Bronchial epithelial cell (primary cell): Measurements from ENCODE around the gene MAPKAPK3. TPM values are rescaled to one million over a fixed set of nuclear protein-coding genes. Genes with fewer than 3 reads are reported as not detected.

Experiments used
- DNase-seq: peaks from one replicate; pipeline ENCODE4 v3.0.0-alpha.2; 2010; ENCODE audit warnings: low read depth
- FAIRE-seq: peaks from 2 replicates; lab custom pipeline; 2011; peaks lifted over from hg19 to GRCh38; lab: Jason Lieb, UNC
- H3K27me3 ChIP-seq: 2 replicates; pipeline ENCODE4 v1.5.1; 2011; ENCODE audit warnings: low read length; ENCODE audit not compliant: control insufficient read depth, insufficient read depth
- H3K36me3 ChIP-seq: 2 replicates; pipeline ENCODE4 v1.5.1; 2011; ENCODE audit warnings: low read length; ENCODE audit not compliant: control insufficient read depth, insufficient read depth
- H3K4me3 ChIP-seq: 2 replicates; pipeline ENCODE4 v1.5.1; 2011; ENCODE audit warnings: mild to moderate bottlenecking, low read depth, low read length, control low read depth
- total RNA-seq: library from RNA; depleted of rRNA; stranded (reverse); fragments of >200 nt; gene quantifications from 2 replicates; pipeline ENCODE4 v1.2.1, GENCODE V29; 2014
- TF ChIP-seq, protein P1 (sequence below): IDR thresholded peaks from 2 replicates; pipeline ENCODE4 v1.5.1; 2011; ENCODE audit warnings: mild to moderate bottlenecking, moderate library complexity, low read length, control low read depth, inconsistent platforms; ENCODE audit not compliant: insufficient read depth, severe bottlenecking

MAPKAPK3 gene
- total RNA-seq, 1 donor from 2014 or later: 47.1 TPM

DNA sequence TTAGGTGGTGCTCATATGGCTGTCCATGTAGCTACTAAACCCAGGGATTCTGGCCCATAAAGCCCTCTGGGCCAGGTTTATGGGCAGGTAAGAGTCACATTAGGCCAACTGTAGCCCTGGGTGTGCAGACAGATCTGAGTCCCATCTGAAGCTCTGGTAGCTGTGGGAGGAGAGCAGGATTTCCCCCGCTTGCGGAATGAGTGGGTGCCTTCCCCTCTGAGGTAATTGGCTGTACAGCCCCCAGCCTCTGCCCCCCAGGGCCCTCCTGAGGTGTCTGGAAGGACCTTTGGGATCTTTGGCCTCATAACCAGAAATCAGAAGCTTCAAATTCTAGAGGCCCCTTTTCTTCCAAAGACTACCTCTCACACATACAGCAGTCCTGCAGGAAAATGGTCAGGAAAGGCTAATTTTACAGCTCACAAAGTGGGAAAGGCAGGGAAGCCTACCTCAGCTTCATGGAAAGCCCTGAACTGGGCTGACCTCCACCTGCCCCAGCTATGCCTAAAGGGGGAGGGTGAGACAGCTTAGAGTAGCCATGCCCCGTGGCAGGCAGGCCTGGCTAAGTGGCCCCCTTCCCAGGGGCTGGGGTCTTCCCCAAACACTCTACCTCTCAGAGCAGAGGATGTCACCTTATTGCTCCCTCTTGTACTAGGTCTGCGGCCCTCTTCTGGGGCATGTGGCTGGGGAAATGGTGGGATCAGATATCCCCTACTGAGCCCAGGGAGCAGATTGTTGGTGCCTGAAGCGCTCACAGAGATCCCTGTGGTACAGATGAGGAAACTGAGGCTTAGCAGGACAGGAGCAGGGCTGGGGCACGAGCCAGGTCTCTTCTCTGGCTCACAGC is 30.8 kb upstream of the MAPKAPK3 start:
- FAIRE-seq: no peak
- Histone ChIP-seq H3K36me3 (peaks cover 4% of the 10 kb centered on the region), H3K27me3 (no peaks in the 10 kb centered on the region), H3K4me3 (no peak overlapping the region)
- no peak for DNase-seq
- TF ChIP-seq, protein P1, sequence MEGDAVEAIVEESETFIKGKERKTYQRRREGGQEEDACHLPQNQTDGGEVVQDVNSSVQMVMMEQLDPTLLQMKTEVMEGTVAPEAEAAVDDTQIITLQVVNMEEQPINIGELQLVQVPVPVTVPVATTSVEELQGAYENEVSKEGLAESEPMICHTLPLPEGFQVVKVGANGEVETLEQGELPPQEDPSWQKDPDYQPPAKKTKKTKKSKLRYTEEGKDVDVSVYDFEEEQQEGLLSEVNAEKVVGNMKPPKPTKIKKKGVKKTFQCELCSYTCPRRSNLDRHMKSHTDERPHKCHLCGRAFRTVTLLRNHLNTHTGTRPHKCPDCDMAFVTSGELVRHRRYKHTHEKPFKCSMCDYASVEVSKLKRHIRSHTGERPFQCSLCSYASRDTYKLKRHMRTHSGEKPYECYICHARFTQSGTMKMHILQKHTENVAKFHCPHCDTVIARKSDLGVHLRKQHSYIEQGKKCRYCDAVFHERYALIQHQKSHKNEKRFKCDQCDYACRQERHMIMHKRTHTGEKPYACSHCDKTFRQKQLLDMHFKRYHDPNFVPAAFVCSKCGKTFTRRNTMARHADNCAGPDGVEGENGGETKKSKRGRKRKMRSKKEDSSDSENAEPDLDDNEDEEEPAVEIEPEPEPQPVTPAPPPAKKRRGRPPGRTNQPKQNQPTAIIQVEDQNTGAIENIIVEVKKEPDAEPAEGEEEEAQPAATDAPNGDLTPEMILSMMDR: no peak

- Histone ChIP-seq H3K36me3 (peaks cover 4% of the 10 kb centered on the region), H3K4me3 (no peak overlapping the region), H3K27me3 (no peaks in the 10 kb centered on the region)
- TF ChIP-seq, protein P1: no peak
- FAIRE-seq: no peak
- no peak for DNase-seq
Observed at GRCh38 chr3:50586763-50587070, 30.2 kb upstream of the MAPKAPK3 start.

- Histone ChIP-seq H3K36me3 (peaks cover 3% of the 10 kb centered on the region), H3K27me3 (no peaks in the 10 kb centered on the region), H3K4me3 (no peak overlapping the region)
- DNase-seq (no peak), FAIRE-seq (no peak)
- TF ChIP-seq, protein P1: no peak
Observed at GRCh38 chr3:50587373-50587772, 29.6 kb upstream of the MAPKAPK3 start.

- TF ChIP-seq, protein P1: no peak
- H3K4me3 ChIP-seq: no peak overlapping the region
- peaks cover 1% of the 10 kb centered on the region for H3K36me3 ChIP-seq
- DNase-seq: no peak
- FAIRE-seq: peak; percentile 52
- no peaks in the 10 kb centered on the region for H3K27me3 ChIP-seq
Observed at GRCh38 chr3:50587806-50588758, 28.9 kb upstream of the MAPKAPK3 start.

DNA sequence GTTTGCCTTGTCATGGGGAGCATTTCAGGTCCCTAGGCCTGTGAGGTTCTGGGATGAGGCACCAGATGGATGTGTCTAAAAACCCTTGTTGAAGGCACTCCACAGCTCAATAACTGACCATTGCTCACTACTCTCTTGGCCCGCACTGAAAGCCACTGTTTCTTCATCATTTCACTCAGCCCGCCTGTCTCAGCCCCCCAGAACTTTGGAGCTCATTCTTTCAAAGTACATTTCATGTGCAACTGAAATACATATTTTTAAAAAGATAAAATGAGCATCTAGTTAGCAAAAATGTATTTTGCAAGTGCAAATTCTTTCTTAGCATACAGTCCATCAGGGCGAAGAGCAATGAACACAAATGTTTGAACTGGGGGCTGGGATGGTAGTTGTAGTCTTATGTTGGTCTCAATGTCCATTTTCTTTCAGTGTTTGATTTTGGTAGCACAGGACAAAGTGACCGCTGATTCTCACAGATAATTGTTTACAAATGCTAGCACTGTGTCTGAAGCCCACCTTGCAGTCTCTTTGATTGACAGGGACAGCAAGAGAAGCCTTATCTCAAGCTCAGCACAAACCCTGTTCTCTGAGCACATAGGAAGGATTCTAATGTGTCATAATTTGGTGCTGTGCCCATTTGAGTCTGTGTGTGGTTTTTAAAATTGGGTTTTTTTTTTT is 28.1 kb upstream of the MAPKAPK3 start:
- Histone ChIP-seq H3K27me3 (no peaks in the 10 kb centered on the region), H3K4me3 (no peak overlapping the region), H3K36me3 (peaks cover 1% of the 10 kb centered on the region)
- DNase-seq: no peak
- FAIRE-seq: no peak
- TF ChIP-seq, protein P1: no peak
